GM21526 (cell line): ENCODE measurements around the gene NR1H3.
A peak's percentile ranks its signal among the peaks of the same experiment; 100 is the strongest.
"Not testable (repeated sequence)": the region's sequence is repeated elsewhere in the genome, so short reads cannot be mapped to it uniquely, and the experiment has no call there.

Experiments used
- ATAC-seq: cut with Tn5 transposase; IDR thresholded peaks from one replicate; pipeline ENCODE4 v1.9.1; 2021; ENCODE audit warnings: moderate library complexity; ENCODE audit not compliant: unreplicated experiment, low FRiP score

The NR1H3 gene

GRCh38 chr11:47299078-47299477 is 41.3 kb downstream of the NR1H3 start:
- no peak for ATAC-seq

GRCh38 chr11:47302853-47303252 is 45.1 kb downstream of the NR1H3 start:
- no peak for ATAC-seq

GRCh38 chr11:47305734-47306483 is 48.1 kb downstream of the NR1H3 start:
- no peak for ATAC-seq

- ATAC-seq, result no peak
Measured at GRCh38 chr11:47306484-47306844, 48.7 kb downstream of the NR1H3 start.

- ATAC-seq, result no peak
Measured at GRCh38 chr11:47308050-47308823, 50.4 kb downstream of the NR1H3 start.

- no peak for ATAC-seq
Measured at GRCh38 chr11:47314992-47315391, 57.2 kb downstream of the NR1H3 start.

GRCh38 chr11:47316501-47316900 is 58.7 kb downstream of the NR1H3 start:
- ATAC-seq, result not testable (repeated sequence)

GRCh38 chr11:47317064-47317828 is 59.5 kb downstream of the NR1H3 start:
- ATAC-seq, result peak; percentile 68

GRCh38 chr11:47318166-47318565 is 60.4 kb downstream of the NR1H3 start:
- no peak for ATAC-seq
